GM21390 (cell line): ENCODE data around the gene SFI1.
"Not testable (repeated sequence)": the region's sequence is repeated elsewhere in the genome, so short reads cannot be mapped to it uniquely, and the experiment has no call there.

ENCODE experiments used
- ATAC-seq: cut with Tn5 transposase; IDR thresholded peaks from one replicate; pipeline ENCODE4 v1.9.1; 2021; ENCODE audit not compliant: unreplicated experiment

SFI1 gene

GRCh38 chr22:31496007-31496734, at the start of gene SFI1:
TSS of gene SFI1 (plus strand) at chr22:31496536. CDS start at chr22:31508285, 11,749 bp downstream.
- peak; percentile 73 for ATAC-seq

GRCh38 chr22:31446767-31447166, 49.6 kb upstream of the SFI1 start:
- ATAC-seq, result no peak

- no peak for ATAC-seq
Observed at GRCh38 chr22:31447337-31447736, 49.0 kb upstream of the SFI1 start.

- no peak for ATAC-seq
Observed at GRCh38 chr22:31448382-31448781, 48.0 kb upstream of the SFI1 start.

- ATAC-seq, result no peak
Observed at GRCh38 chr22:31449506-31449905, 46.8 kb upstream of the SFI1 start.

GRCh38 chr22:31451709-31452571, 44.4 kb upstream of the SFI1 start:
- no peak for ATAC-seq

GRCh38 chr22:31461699-31462098, 34.6 kb upstream of the SFI1 start:
- no peak for ATAC-seq

GRCh38 chr22:31465307-31465706, 31.0 kb upstream of the SFI1 start:
- no peak for ATAC-seq

GRCh38 chr22:31474743-31475142, 21.6 kb upstream of the SFI1 start:
- no peak for ATAC-seq

- ATAC-seq, result no peak
Observed at GRCh38 chr22:31475800-31476199, 20.5 kb upstream of the SFI1 start.

GRCh38 chr22:31477329-31477728, 19.0 kb upstream of the SFI1 start:
- ATAC-seq, result peak; percentile 77

- no peak for ATAC-seq
Observed at GRCh38 chr22:31481129-31481528, 15.2 kb upstream of the SFI1 start.

GRCh38 chr22:31482470-31482869, 13.9 kb upstream of the SFI1 start:
- not testable (repeated sequence) for ATAC-seq

- ATAC-seq, result not testable (repeated sequence)
Observed at GRCh38 chr22:31486369-31486768, 10.0 kb upstream of the SFI1 start.

GRCh38 chr22:31486951-31487350, 9.4 kb upstream of the SFI1 start:
- ATAC-seq, result no peak

GRCh38 chr22:31488346-31488883, 7.9 kb upstream of the SFI1 start:
- ATAC-seq, result no peak

GRCh38 chr22:31488988-31489617, 7.2 kb upstream of the SFI1 start:
- peak; percentile 10 for ATAC-seq

- ATAC-seq, result peak; percentile 37
Observed at GRCh38 chr22:31489632-31490495, 6.5 kb upstream of the SFI1 start, which contains the start of gene EIF4ENIF1. TSS of gene EIF4ENIF1 (minus strand) at chr22:31489842. CDS start at chr22:31488718, 1,124 bp downstream.

GRCh38 chr22:31490496-31490925, 5.8 kb upstream of the SFI1 start:
- peak; percentile 47 for ATAC-seq
